ENCODE measurements around the gene CDK5. TPM values are rescaled to one million over a fixed set of nuclear protein-coding genes. Genes with fewer than 3 reads are reported as not detected.

Gene CDK5
- total RNA-seq, 1 experiment from 2014 or later, result 19.8 TPM

DNA sequence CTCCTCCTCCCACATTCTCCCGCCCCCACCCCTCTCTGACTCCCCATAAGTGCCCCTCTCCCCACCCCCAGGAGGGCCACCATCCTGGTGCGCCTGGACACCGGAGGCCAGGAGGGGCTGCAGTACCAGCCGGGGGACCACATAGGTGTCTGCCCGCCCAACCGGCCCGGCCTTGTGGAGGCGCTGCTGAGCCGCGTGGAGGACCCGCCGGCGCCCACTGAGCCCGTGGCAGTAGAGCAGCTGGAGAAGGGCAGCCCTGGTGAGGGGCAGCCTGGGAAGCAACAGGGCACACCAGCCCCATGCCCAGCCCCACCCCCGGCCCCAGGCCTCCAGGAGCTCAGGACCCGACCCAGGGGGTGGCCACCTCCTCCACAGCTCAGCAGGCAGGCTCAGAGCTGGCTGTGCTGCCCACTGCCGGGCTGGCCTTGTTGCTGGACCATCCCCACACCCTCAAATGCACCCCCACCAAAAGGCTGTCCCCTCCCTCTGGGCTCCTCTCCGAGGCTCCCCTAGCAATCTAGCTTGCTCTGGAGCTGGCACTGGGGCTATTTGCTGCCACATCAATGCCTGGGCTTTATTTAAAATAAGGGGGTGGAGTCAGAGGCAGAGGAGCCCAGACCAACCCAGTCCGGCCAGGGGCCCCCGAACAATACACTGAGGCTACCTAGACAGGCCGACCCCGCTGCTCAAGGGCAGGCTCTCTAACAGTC, 48.2 kb downstream of the CDK5 start:
- Histone ChIP-seq H3K9me3 (ENCODE audit: control insufficient read depth in 1 of 2, insufficient read depth in 1 of 2, low read depth in 1 of 2, low read length in 2 of 2) (no peaks in the 10 kb centered on the region), H3K36me3 (ENCODE audit: control insufficient read depth in 1 of 2, insufficient read depth in 2 of 2, low read length in 2 of 2) (no peaks in the 10 kb centered on the region), H2AFZ (ENCODE audit: low read depth, low read length, poor library complexity, severe bottlenecking) (no peak overlapping the region), H3K27ac (ENCODE audit: low read depth, low read length) (peak overlapping the region; percentile 71), H3K79me2 (ENCODE audit: insufficient read depth, low read length) (peaks cover 4% of the 10 kb centered on the region; the same call in 1 of the 2 replicates), H3K9me2 (ENCODE audit: insufficient read depth) (no peaks in the 10 kb centered on the region), H3K9ac (ENCODE audit: low read length) (peak overlapping the region; percentile 81), H3K4me1 (ENCODE audit: control insufficient read depth in 1 of 2, insufficient read depth in 2 of 2, low read length in 2 of 2) (peaks cover 16 to 51% of the 10 kb centered on the region in 2 experiments; a peak in 3 of 4 replicates), H3K27me3 (ENCODE audit: insufficient read depth, low read length) (no peaks in the 10 kb centered on the region), H4K20me1 (ENCODE audit: insufficient read depth) (no peaks in the 10 kb centered on the region), H3K4me3 (replicated peaks in 1 of 2; ENCODE audit: low read depth in 1 of 2, low read length in 2 of 2) (peak overlapping the region; percentile 72 to 73), H3K4me2 (ENCODE audit: low read length) (peak overlapping the region; percentile 94)
- ATAC-seq (peak; percentile 61), DNase-seq (ENCODE audit: low read depth, low spot score) (no peak)
- ChIA-PET CTCF (interaction anchor here (0.6 to 5.4 kb wide), 27 partner anchors 8 to 271 kb away, joined by 3 to 59 read pairs (median 5); partner anchors contain the start of genes ABCB8, ATG9B and TMUB1), RAD21 (ENCODE audit: low non-redundant PET in 1 of 2, low total read pairs in 2 of 2, uncharacterized antibody in 2 of 2, unreplicated experiment in 2 of 2) (interaction anchor here (0.6 to 1.7 kb wide), 5 partner anchors 9 to 102 kb away, joined by 3 to 5 read pairs (median 3); partner anchors contain the start of gene ABCB8 (in 1 of the 2)), POLR2A (interaction anchor here (0.7 to 1.5 kb wide), 8 partner anchors 9 to 218 kb away, joined by 3 to 6 read pairs (median 4); partner anchors contain the start of genes ABCB8 and ABCF2)
- BruUV-seq (replicated peaks), result no TSS peak
- intact Hi-C loops (cut with micrococcal nuclease), result loop anchor here (1.0 to 10.0 kb wide), 2 partner anchors 102 to 235 kb away; no protein-coding TSS in a partner anchor
- TF ChIP-seq POLR2A (IDR thresholded peaks at IDR 0.05; ENCODE audit: borderline replicate concordance, extremely low read depth, insufficient read depth, insufficient read length), result peak; percentile 5
- no peak for TF ChIP-seq EZH2phosphoT487 (IDR thresholded peaks at IDR 0.05; ENCODE audit: borderline replicate concordance)
- TF ChIP-seq, protein P1, sequence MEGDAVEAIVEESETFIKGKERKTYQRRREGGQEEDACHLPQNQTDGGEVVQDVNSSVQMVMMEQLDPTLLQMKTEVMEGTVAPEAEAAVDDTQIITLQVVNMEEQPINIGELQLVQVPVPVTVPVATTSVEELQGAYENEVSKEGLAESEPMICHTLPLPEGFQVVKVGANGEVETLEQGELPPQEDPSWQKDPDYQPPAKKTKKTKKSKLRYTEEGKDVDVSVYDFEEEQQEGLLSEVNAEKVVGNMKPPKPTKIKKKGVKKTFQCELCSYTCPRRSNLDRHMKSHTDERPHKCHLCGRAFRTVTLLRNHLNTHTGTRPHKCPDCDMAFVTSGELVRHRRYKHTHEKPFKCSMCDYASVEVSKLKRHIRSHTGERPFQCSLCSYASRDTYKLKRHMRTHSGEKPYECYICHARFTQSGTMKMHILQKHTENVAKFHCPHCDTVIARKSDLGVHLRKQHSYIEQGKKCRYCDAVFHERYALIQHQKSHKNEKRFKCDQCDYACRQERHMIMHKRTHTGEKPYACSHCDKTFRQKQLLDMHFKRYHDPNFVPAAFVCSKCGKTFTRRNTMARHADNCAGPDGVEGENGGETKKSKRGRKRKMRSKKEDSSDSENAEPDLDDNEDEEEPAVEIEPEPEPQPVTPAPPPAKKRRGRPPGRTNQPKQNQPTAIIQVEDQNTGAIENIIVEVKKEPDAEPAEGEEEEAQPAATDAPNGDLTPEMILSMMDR (IDR thresholded peaks at IDR 0.05 in 2 of 3, conservative IDR thresholded peaks at IDR 0.05 in 1 of 3; ENCODE audit: borderline replicate concordance in 1 of 3, insufficient read depth in 1 of 3, low read depth in 2 of 3, low read length in 2 of 3), result peak in 2 of 3 experiments; percentile 55 to 63; a peak in 4 of 6 replicates

Data from HCT116 (cell line).